Nephron (organoid): ENCODE data around the gene CIDEB.

Experiments used
- H3K27ac Mint-ChIP-seq, 3 experiments: 2 replicates each; pipeline ENCODE4 v1.8.0; 2020; ENCODE audit warnings: mixed read lengths in 3 of 3, mild to moderate bottlenecking in 2 of 3, moderate library complexity in 1 of 3
- H3K27me3 Mint-ChIP-seq: 2 replicates; pipeline ENCODE4 v1.8.0; 2021; ENCODE audit warnings: low read depth, mild to moderate bottlenecking, moderate library complexity, mixed read lengths
- H3K36me3 Mint-ChIP-seq: 2 replicates; pipeline ENCODE4 v1.8.0; 2020; ENCODE audit warnings: low read depth, mixed read lengths
- H3K4me1 Mint-ChIP-seq: 2 replicates; pipeline ENCODE4 v1.8.0; 2020; ENCODE audit warnings: mixed read lengths
- H3K4me3 Mint-ChIP-seq, 3 experiments: 2 replicates each; pipeline ENCODE4 v1.8.0; 2020; ENCODE audit warnings: mild to moderate bottlenecking in 3 of 3, mixed read lengths in 3 of 3, moderate library complexity in 2 of 3
- H3K9me3 Mint-ChIP-seq: 2 replicates; pipeline ENCODE4 v1.8.0; 2020; ENCODE audit warnings: mixed read lengths
- CTCF ChIP-seq, 3 experiments: fragments of 200-600 bp; sonication (generic); IDR thresholded peaks; one replicate each; pipeline ENCODE4 v1.5.0; 2021; ENCODE audit warnings: antibody characterized with exemption in 3 of 3; ENCODE audit not compliant: unreplicated experiment in 3 of 3

CIDEB gene

GRCh38 chr14:24334431-24335291, 26.9 kb upstream of the CIDEB start, which contains the start of gene ADCY4:
TSS of gene ADCY4 (minus strand) at chr14:24335071. CDS start at chr14:24334652, 419 bp downstream.
- H3K4me1 Mint-ChIP-seq = peaks cover 18% of the 10 kb centered on the region
- peak within 1 kb of the TSS; percentile 73 to 82 (median 80) for H3K4me3 Mint-ChIP-seq
- no peak for TF ChIP-seq CTCF (IDR thresholded peaks at IDR 0.05; ENCODE audit: unreplicated experiment in 3 of 3)
- peaks cover 99% of the 10 kb centered on the region for H3K27me3 Mint-ChIP-seq
- peak within 1 kb of the TSS in 1 of 3 experiments; percentile 61 for H3K27ac Mint-ChIP-seq
- H3K36me3 Mint-ChIP-seq = no peaks in the 10 kb centered on the region
- no peaks in the 10 kb centered on the region for H3K9me3 Mint-ChIP-seq

GRCh38 chr14:24332268-24332993, 24.7 kb upstream of the CIDEB start:
- H3K4me1 Mint-ChIP-seq = peaks cover 18% of the 10 kb centered on the region
- peak; percentile 65 to 80 (median 75) for TF ChIP-seq CTCF (IDR thresholded peaks at IDR 0.05; ENCODE audit: unreplicated experiment in 3 of 3)
- peak overlapping the region; percentile 74 to 81 (median 79) for H3K4me3 Mint-ChIP-seq
- H3K27ac Mint-ChIP-seq = no peak overlapping the region
- H3K36me3 Mint-ChIP-seq = no peaks in the 10 kb centered on the region
- H3K27me3 Mint-ChIP-seq = peaks cover 79% of the 10 kb centered on the region
- H3K9me3 Mint-ChIP-seq = no peaks in the 10 kb centered on the region

- Mint-ChIP-seq H3K27me3 (peaks cover 73% of the 10 kb centered on the region), H3K36me3 (no peaks in the 10 kb centered on the region), H3K4me3 (peak overlapping the region in 1 of 3 experiments; percentile 81), H3K27ac (no peak overlapping the region), H3K4me1 (peaks cover 18% of the 10 kb centered on the region), H3K9me3 (no peaks in the 10 kb centered on the region)
- no peak for TF ChIP-seq CTCF (IDR thresholded peaks at IDR 0.05; ENCODE audit: unreplicated experiment in 3 of 3)
Observed at GRCh38 chr14:24331731-24332267, 24.0 kb upstream of the CIDEB start.

GRCh38 chr14:24330973-24331674, 23.3 kb upstream of the CIDEB start:
- Mint-ChIP-seq H3K36me3 (no peaks in the 10 kb centered on the region), H3K27me3 (peaks cover 66% of the 10 kb centered on the region), H3K4me3 (no peak overlapping the region), H3K27ac (no peak overlapping the region), H3K9me3 (no peaks in the 10 kb centered on the region), H3K4me1 (peaks cover 14% of the 10 kb centered on the region)
- TF ChIP-seq CTCF (IDR thresholded peaks at IDR 0.05; ENCODE audit: unreplicated experiment in 3 of 3) = no peak

GRCh38 chr14:24329736-24330135, 22.0 kb upstream of the CIDEB start:
- Mint-ChIP-seq H3K27me3 (peaks cover 52% of the 10 kb centered on the region), H3K36me3 (no peaks in the 10 kb centered on the region), H3K27ac (no peak overlapping the region), H3K9me3 (no peaks in the 10 kb centered on the region), H3K4me1 (peaks cover 6% of the 10 kb centered on the region), H3K4me3 (no peak overlapping the region)
- no peak for TF ChIP-seq CTCF (IDR thresholded peaks at IDR 0.05; ENCODE audit: unreplicated experiment in 3 of 3)
